ENCODE results near the gene NFIX.
A peak's percentile ranks its signal among the peaks of the same experiment; 100 is the strongest.

NFIX gene

GRCh38 chr19:13010038-13010991, 15.0 kb downstream of the NFIX start:
- no peak for DNase-seq

DNA sequence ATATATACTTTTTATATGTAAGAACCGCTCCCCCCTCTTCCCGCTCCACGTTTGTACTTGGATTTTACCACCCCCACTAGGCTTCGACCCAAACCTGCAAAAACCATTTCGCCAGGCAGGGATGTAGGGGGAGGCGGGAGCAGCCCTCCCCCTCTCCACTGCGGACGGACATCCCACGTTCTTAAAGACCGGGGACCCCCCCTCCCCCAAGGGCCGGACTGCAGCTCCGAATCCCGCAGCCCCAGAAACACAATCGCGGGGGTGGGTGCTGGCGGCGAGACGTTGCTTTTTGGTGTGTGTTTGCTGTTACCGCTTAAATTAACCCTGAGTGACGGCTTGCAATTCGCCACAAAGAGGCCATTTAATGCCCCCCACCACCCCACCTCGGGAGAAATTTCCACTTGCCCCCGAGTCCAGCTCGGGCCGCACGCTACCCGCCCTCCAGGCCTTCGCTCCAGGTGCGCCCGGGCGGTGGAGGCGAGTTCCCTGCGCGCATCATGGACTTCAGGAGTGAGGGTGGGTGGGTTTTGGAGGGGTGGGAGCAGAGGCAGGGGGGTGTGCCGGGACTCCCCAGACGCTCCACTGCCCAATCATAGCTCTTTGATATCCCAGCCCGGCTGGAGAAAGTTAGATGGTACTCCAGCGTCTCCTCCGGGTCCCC, 15.8 kb downstream of the NFIX start:
- no peak for DNase-seq

DNA sequence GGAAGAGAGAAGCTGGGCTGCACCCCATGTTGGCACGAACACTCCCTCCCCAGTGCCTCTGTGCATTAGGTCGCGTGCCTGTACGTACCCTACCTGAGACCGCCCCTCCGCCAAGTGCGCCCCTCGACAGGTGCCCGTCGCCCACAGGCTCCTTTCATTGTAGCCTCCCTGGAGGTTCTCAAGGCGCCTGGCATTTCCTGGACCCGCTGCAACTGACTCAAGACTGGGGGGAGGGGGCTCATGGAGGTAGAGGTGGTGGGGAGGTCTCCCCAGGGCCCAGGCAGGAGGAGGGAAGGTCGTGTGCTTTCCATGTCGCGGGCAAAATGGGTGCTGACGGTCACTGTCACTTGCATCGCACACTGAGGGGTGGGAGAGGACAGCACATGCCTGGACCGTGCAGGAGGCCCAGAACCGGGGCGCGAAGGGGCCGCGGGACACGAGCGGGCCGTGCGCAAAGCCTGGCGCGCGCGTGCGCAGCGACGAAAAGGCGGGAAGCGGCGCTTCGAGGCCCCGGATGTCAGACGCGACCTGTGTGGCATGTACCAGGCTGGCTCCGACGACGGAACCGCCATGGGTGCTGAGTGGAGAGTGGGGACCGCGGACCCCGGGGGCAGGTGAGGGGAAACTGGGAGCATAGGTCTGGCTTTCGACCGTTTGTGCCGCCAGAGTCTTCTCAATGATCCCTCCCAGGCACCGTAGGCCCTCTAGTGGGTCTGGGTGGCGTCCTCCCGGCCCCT, 16.5 kb downstream of the NFIX start:
- DNase-seq = no peak

GRCh38 chr19:13012390-13012689, 17.1 kb downstream of the NFIX start:
- no peak for DNase-seq

DNA sequence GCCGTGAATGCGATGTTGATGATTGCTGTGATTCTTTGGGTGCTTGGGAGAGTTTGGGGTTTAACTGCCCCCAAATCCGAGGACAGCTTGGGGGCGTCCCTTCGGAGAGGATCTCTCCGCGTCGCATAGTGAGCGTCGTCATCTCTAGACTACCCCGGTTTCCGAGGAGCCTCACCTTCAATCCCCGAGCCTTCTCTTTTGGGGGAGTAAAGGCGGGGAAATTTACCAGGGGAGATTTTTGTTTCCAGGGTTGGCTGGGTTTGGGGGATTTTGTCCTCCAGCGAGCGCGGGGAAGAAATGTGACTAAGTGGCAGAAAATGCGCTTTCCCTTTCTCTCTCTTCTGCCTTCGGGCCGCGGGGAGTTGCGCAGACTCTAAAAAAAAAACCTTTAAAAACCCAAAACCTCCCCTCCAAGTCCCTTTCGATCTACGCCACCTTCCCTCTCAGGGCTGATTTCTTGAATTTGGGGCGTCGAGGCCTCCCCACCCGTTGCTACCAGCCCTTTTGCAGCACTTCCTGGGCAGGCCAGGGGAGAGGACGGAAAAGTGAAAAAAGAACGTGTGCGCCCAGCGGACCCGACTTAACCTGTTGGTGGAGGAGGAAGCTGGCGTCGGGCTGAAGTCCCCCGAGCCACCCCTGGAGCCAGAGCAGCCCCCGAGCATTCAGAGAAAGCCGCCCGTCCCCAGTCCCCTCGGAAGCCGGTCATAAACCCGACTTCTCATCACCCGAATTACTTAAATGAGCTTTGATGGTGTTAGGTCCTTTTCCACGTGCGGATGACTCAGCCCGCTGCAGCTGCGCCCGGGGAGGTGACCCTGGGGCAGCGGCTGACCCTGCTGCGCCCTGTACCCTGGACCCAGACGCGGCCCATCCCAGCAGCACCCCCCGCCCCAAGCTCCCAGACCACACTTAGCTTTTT, 17.7 kb downstream of the NFIX start:
- peak; percentile 51 for DNase-seq

GRCh38 chr19:13013649-13014048, 18.4 kb downstream of the NFIX start:
- DNase-seq = peak; percentile 38

GRCh38 chr19:13014101-13014920, 19.0 kb downstream of the NFIX start:
- peak; percentile 24 for DNase-seq

GRCh38 chr19:13014921-13015280, 19.6 kb downstream of the NFIX start:
- no peak for DNase-seq

DNA sequence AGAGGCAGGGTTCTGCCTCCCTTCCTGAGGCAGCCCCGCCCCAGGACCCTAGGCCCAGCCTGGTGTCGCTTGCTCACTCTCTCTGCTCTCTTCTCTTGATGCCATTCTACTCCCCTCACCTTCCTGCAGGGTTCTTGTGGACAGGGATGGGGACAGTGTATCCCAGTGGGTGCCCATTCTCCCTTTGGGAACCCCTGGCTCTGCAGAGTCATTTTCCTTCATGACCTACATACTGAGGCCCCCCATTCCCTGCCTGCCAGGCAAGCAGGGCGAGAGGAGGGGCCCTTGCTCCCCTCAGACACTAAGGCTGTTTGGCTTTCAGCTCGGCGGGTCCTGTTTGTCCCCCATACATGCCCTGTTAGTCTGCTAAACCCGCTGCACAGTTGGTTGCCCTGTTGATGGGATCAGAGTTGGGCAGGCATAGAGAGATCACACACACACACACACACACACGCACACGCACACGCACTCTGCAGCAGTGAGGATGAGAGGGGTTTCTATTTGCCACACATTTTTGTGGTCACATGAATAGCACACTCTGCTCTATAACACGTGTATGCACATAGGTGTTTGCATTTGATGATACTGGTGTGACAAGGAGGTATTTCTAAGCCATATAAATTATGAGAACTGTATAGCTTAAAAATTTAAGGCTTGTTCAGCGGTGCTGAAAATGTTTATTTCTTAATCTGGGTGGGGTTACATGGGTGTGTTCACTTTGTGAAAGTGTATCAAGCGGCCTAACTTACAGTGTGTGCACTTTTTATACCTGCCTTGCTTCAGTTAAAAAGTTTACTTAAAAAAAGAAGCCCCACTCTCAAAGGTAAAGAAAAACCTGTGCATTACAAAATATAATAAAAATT, 20.3 kb downstream of the NFIX start:
- no peak for DNase-seq

DNA sequence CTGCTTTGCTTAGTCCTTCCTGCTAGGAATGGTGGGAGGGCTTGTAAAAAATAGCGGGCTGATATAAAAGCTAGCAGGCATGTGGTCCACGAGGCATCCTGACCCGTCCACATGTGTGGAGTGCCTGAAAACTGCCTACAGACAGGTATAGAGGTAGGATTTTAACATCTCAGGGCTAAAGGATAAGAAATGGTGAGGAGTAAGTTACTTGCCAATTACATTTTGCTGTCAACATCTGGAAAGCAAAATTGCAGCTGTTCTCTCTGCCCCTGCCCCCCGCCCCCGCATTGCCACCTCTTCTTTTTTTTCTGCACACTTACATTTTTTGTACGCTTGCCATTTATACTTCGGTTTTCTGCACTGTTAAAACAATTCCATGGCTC, 21.0 kb downstream of the NFIX start:
- no peak for DNase-seq

GRCh38 chr19:13016628-13017305, 21.5 kb downstream of the NFIX start:
- no peak for DNase-seq

- no peak for DNase-seq
Observed at GRCh38 chr19:13017306-13018034, 22.2 kb downstream of the NFIX start.

GRCh38 chr19:13018035-13018914, 23.0 kb downstream of the NFIX start:
- DNase-seq = no peak

DNA sequence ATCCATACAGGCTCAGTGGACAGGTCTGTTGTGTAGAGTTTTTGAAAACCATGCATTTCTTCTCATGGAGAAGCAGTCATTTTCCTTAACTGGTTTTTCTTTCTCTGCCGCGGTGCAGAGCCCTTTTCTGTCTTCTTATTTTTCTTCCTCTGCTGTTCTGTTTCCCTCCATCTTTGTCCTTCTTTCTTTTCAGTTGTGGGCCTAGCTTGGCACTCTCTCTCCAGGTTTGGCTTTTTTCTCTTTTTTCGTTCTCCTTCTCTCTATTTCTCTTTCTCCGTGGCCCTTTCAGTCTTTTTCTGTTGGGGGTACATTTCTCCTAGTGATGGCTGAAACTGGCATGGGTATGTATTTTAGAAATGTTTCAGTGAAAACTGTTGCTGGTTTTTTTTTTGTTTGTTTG, 24.1 kb downstream of the NFIX start:
- no peak for DNase-seq

GRCh38 chr19:13020002-13020414, 24.7 kb downstream of the NFIX start:
- no peak for DNase-seq

GRCh38 chr19:13022111-13022858, 27.0 kb downstream of the NFIX start:
- DNase-seq = no peak

GRCh38 chr19:13022859-13023636, 27.8 kb downstream of the NFIX start:
- DNase-seq = peak; percentile 52

All from DMS53 (cell line).